Upper lobe of left lung (tissue), 6 donors: ENCODE measurements around the gene TMED8. TPM values are rescaled to one million over a fixed set of nuclear protein-coding genes. Genes with fewer than 3 reads are reported as not detected.

ENCODE experiments used
- ATAC-seq, 2 donors: fragments of 200-7000 bp; cut with Tn5 transposase; one replicate each; pipeline ENCODE4 v1.9.1; 2022; ENCODE audit warnings: mild to moderate bottlenecking in 2 of 2, moderate library complexity in 2 of 2; ENCODE audit not compliant: low FRiP score in 2 of 2
- DNase-seq, 2 donors: peaks; one replicate each; pipeline ENCODE4 v3.0.0-alpha.2; 2019 to 2020
- H3K27ac ChIP-seq, 4 donors: fragments of 200-600 bp; sonication (generic); one replicate each; pipeline ENCODE4 v1.5.1; 2016 to 2019
- H3K27me3 ChIP-seq, 4 donors: fragments of 200-600 bp; sonication (generic); one replicate each; pipeline ENCODE4 v1.5.1; 2017 to 2019
- H3K36me3 ChIP-seq, 4 donors: fragments of 200-600 bp; sonication (generic); one replicate each; pipeline ENCODE4 v1.5.1; 2016 to 2019
- H3K4me1 ChIP-seq, 4 donors: fragments of 200-600 bp; sonication (generic); one replicate each; pipeline ENCODE4 v1.5.1; 2018 to 2019
- H3K4me3 ChIP-seq, 4 donors: fragments of 200-600 bp; sonication (generic); one replicate each; pipeline ENCODE4 v1.5.1; 2017 to 2019; ENCODE audit warnings: mild to moderate bottlenecking in 2 of 4, moderate library complexity in 1 of 4
- H3K9me3 ChIP-seq, 4 donors: fragments of 200-600 bp; sonication (generic); one replicate each; pipeline ENCODE4 v1.5.1; 2018 to 2019
- CTCF ChIP-seq, 6 experiments: fragments of 450-650 bp in 4 of 6; fragments of 200-600 bp in 2 of 6; sonication (generic) in 2 of 6; IDR thresholded peaks; one replicate each; pipeline ENCODE4 v1.5.1; 2016 to 2019; ENCODE audit warnings: antibody characterized with exemption in 6 of 6
- EP300 ChIP-seq, 4 donors: sonication (generic); formaldehyde crosslinking; IDR thresholded peaks; one replicate each; pipeline ENCODE4 v1.5.1; 2017; ENCODE audit warnings: antibody characterized with exemption in 4 of 4, control low read depth in 2 of 4
- POLR2A ChIP-seq, 4 donors: fragments of 450-650 bp; IDR thresholded peaks; one replicate each; pipeline ENCODE4 v1.5.1; 2016 to 2017; ENCODE audit warnings: antibody characterized with exemption in 4 of 4, mild to moderate bottlenecking in 2 of 4
- POLR2AphosphoS5 ChIP-seq, 2 donors: sonication (generic); formaldehyde crosslinking; IDR thresholded peaks; one replicate each; pipeline ENCODE4 v1.5.1; 2017; ENCODE audit warnings: antibody characterized with exemption in 2 of 2
- WGBS, 2 donors: methylation state at CpG; one replicate each; pipeline ENCODE4 v1.1.5; 2017 to 2018; 5-methylcytosine and 5-hydroxymethylcytosine counted together
- total RNA-seq, 6 donors: library from RNA; depleted of rRNA in 4 of 6; stranded (reverse); fragments of >200 nt in 4 of 6; gene quantifications; one replicate each; pipeline versions ENCODE4 v1.1.0 to v1.2.1, GENCODE V29; 2016 to 2021
- donor health status: DM: no; HTN: no; CAD: no; lungs with moderate emphysema.
- donor health status: DM: no; HTN: yes; CAD: no; lungs with severe emphysema.

Gene TMED8
- total RNA-seq, 6 donors from 2014 or later, result 7.8 to 20.6 (median 11.2) TPM

GRCh38 chr14:77406086-77406485 is 29.2 kb upstream of the TMED8 start:
- Histone ChIP-seq H3K27ac (peak overlapping the region in 2 of 4 donors; percentile 57 to 61), H3K36me3 (no peaks in the 10 kb centered on the region), H3K9me3 (no peaks in the 10 kb centered on the region), H3K27me3 (no peaks in the 10 kb centered on the region), H3K4me3 (no peak overlapping the region), H3K4me1 (peaks cover 0 to 5% (median 0%) of the 10 kb centered on the region in 4 donors)
- DNase-seq (no peak), ATAC-seq (no peak)
- 52 to 53% methylated on average over 3 of the region's 3 CpGs for WGBS, 2 donors
- TF ChIP-seq EP300 (IDR thresholded peaks at IDR 0.05) (no peak), POLR2AphosphoS5 (IDR thresholded peaks at IDR 0.05) (no peak), POLR2A (IDR thresholded peaks at IDR 0.05) (no peak)

- WGBS, 2 donors, result 90 to 91% methylated on average over 3 of the region's 3 CpGs
- no peak for ATAC-seq
These were observed 26.9 kb upstream of the TMED8 start for GRCh38 chr14:77403768-77404167.

GRCh38 chr14:77400216-77400615 is 23.3 kb upstream of the TMED8 start:
- H3K4me3 ChIP-seq, result no peak overlapping the region
- TF ChIP-seq CTCF (IDR thresholded peaks at IDR 0.05) (no peak), POLR2AphosphoS5 (IDR thresholded peaks at IDR 0.05) (no peak), POLR2A (IDR thresholded peaks at IDR 0.05) (no peak), EP300 (IDR thresholded peaks at IDR 0.05) (no peak)
- no peaks in the 10 kb centered on the region for H3K4me1 ChIP-seq
- ATAC-seq (no peak), DNase-seq (no peak)
- no peaks in the 10 kb centered on the region for H3K27me3 ChIP-seq
- WGBS, 2 donors, result 82 to 86% methylated on average over 6 of the region's 6 CpGs
- H3K9me3 ChIP-seq, result no peaks in the 10 kb centered on the region
- no peak overlapping the region for H3K27ac ChIP-seq
- no peaks in the 10 kb centered on the region for H3K36me3 ChIP-seq

More at GRCh38 chr14:77403768-77404167, 26.9 kb upstream of the TMED8 start:
- H3K4me1 ChIP-seq, result peaks cover 0 to 5% (median 0%) of the 10 kb centered on the region in 4 donors
- no peaks in the 10 kb centered on the region for H3K27me3 ChIP-seq
- H3K27ac ChIP-seq, result no peak overlapping the region
- no peaks in the 10 kb centered on the region for H3K9me3 ChIP-seq
- no peak for DNase-seq
- no peaks in the 10 kb centered on the region for H3K36me3 ChIP-seq
- no peak overlapping the region for H3K4me3 ChIP-seq
- no peak for TF ChIP-seq CTCF (IDR thresholded peaks at IDR 0.05)
- no peak for TF ChIP-seq EP300 (IDR thresholded peaks at IDR 0.05)
- TF ChIP-seq POLR2A (IDR thresholded peaks at IDR 0.05), result no peak
- no peak for TF ChIP-seq POLR2AphosphoS5 (IDR thresholded peaks at IDR 0.05)

- no peak overlapping the region for H3K4me3 ChIP-seq
- H3K4me1 ChIP-seq, result no peaks in the 10 kb centered on the region
- TF ChIP-seq POLR2A (IDR thresholded peaks at IDR 0.05), result no peak
- no peak for TF ChIP-seq POLR2AphosphoS5 (IDR thresholded peaks at IDR 0.05)
- no peak for TF ChIP-seq EP300 (IDR thresholded peaks at IDR 0.05)
- TF ChIP-seq CTCF (IDR thresholded peaks at IDR 0.05), result no peak
- no peak overlapping the region for H3K27ac ChIP-seq
- no peak for DNase-seq
- H3K9me3 ChIP-seq, result no peaks in the 10 kb centered on the region
- ATAC-seq, result no peak
- no peaks in the 10 kb centered on the region for H3K27me3 ChIP-seq
- WGBS, 2 donors, result 89 to 93% methylated on average over 4 of the region's 4 CpGs
- no peaks in the 10 kb centered on the region for H3K36me3 ChIP-seq
These were observed 13.3 kb upstream of the TMED8 start for GRCh38 chr14:77390188-77390587.

- Histone ChIP-seq H3K36me3 (no peaks in the 10 kb centered on the region), H3K4me1 (peaks cover 13 to 20% (median 16%) of the 10 kb centered on the region in 4 donors), H3K9me3 (no peaks in the 10 kb centered on the region), H3K4me3 (no peak overlapping the region), H3K27me3 (no peaks in the 10 kb centered on the region), H3K27ac (no peak overlapping the region)
- ATAC-seq (no peak), DNase-seq (no peak)
- 74 to 78% methylated on average over 6 of the region's 6 CpGs for WGBS, 2 donors
- TF ChIP-seq EP300 (IDR thresholded peaks at IDR 0.05) (no peak), POLR2AphosphoS5 (IDR thresholded peaks at IDR 0.05) (no peak), CTCF (IDR thresholded peaks at IDR 0.05) (no peak), POLR2A (IDR thresholded peaks at IDR 0.05) (no peak)
These were observed 1.8 kb upstream of the TMED8 start for GRCh38 chr14:77378701-77379100.
